GM15510 (cell line): ENCODE measurements around the gene FAT1.

Experiments used
- POLR2A ChIP-seq: IDR thresholded peaks from 3 replicates; pipeline ENCODE4 v1.6.1; 2011; ENCODE audit warnings: borderline replicate concordance; ENCODE audit not compliant: insufficient read length; ENCODE audit errors: extremely low read depth

The FAT1 gene, protein sequence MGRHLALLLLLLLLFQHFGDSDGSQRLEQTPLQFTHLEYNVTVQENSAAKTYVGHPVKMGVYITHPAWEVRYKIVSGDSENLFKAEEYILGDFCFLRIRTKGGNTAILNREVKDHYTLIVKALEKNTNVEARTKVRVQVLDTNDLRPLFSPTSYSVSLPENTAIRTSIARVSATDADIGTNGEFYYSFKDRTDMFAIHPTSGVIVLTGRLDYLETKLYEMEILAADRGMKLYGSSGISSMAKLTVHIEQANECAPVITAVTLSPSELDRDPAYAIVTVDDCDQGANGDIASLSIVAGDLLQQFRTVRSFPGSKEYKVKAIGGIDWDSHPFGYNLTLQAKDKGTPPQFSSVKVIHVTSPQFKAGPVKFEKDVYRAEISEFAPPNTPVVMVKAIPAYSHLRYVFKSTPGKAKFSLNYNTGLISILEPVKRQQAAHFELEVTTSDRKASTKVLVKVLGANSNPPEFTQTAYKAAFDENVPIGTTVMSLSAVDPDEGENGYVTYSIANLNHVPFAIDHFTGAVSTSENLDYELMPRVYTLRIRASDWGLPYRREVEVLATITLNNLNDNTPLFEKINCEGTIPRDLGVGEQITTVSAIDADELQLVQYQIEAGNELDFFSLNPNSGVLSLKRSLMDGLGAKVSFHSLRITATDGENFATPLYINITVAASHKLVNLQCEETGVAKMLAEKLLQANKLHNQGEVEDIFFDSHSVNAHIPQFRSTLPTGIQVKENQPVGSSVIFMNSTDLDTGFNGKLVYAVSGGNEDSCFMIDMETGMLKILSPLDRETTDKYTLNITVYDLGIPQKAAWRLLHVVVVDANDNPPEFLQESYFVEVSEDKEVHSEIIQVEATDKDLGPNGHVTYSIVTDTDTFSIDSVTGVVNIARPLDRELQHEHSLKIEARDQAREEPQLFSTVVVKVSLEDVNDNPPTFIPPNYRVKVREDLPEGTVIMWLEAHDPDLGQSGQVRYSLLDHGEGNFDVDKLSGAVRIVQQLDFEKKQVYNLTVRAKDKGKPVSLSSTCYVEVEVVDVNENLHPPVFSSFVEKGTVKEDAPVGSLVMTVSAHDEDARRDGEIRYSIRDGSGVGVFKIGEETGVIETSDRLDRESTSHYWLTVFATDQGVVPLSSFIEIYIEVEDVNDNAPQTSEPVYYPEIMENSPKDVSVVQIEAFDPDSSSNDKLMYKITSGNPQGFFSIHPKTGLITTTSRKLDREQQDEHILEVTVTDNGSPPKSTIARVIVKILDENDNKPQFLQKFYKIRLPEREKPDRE (N-terminal part only)

DNA sequence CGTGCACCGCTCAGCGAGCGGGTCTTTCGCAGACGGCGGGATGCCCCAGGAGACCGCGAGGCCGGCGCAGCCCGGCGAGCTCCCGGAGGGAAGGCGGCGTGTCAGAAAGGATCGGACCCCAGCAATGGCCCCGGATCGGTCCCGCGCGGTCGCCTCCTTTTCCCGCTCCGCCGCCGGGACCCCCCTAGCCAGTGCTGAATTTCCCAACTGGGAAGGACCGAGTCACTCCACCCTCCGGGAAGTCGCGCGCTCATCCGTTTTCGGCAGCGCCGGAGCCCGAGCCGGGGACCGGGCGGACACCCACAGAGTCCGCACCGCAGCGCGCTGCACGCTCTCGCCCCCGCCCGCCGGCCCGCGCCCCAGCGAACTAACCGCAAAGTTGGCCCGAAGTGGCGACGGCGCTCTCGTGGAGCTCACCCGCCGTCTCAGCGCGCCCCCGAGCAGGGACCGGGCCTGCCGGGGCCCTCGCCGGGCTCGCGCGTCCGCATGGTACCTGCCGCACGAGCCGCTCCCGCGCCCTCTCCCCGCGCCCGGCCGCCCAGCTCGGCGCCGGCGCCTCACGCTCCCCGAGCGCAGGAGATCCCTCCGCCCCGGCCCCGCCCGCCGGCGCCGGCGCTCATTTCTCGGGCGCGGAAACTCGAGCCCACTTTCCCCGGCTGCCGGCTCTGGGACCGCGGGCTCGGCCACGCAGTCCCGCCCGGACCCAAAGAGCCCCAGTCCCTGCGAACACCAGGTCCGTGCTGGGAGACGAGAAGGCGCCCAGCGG is at the start of gene FAT1:
Gene FAT1 (minus strand): TSS at position 565 of the 766 bp plus-strand sequence. CDS start 14,029 bp downstream, outside the sequence.
- no peak for TF ChIP-seq POLR2A

DNA sequence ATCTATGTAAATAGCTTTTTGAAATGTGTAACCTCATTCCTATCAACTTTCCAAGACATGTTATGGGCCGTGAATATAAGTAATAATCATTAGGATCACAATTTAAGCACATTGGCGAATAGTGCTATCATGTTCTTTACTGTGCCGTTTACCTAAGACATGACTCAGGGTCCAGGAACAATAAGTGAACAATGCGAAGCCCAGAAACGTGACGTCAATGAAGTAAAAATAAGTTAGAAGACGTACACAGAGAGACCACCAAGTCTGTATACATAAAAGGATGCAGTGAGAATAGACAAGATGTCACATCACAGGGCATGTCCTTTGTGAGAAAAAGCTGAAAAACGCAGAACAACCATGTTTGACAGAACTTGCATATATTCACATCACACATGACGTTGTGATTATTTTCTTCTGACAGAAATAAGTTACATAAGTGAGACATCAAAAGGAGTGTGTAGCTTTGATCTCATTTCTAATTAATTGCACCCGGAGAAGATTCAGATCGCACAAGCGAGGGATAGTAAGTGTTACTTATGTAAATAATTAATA is 49.4 kb upstream of the FAT1 start:
- no peak for TF ChIP-seq POLR2A

GRCh38 chr4:186771624-186772023 is 48.0 kb upstream of the FAT1 start:
- no peak for TF ChIP-seq POLR2A

GRCh38 chr4:186770481-186771175 is 47.0 kb upstream of the FAT1 start:
- no peak for TF ChIP-seq POLR2A

DNA sequence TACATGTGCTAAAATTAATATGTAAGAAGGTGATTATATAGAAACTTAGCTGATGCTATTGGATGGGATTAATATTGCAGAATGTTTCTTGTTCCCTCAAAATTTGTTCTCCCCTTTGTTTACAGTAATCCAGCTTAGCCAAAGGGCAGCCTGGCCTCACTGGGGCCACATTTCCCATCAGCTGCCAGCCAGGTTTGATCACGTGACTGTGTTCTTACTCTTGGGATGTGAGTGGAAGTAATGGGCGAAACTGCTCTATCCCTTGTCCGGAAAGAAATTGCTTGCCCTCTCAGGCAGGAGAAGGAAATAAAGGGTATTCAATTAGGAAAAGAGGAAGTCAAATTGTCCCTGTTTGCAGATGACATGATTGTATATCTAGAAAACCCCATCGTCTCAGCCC is 44.1 kb upstream of the FAT1 start:
- no peak for TF ChIP-seq POLR2A

- TF ChIP-seq POLR2A: no peak
These were observed 42.3 kb upstream of the FAT1 start for GRCh38 chr4:186765673-186766546.

DNA sequence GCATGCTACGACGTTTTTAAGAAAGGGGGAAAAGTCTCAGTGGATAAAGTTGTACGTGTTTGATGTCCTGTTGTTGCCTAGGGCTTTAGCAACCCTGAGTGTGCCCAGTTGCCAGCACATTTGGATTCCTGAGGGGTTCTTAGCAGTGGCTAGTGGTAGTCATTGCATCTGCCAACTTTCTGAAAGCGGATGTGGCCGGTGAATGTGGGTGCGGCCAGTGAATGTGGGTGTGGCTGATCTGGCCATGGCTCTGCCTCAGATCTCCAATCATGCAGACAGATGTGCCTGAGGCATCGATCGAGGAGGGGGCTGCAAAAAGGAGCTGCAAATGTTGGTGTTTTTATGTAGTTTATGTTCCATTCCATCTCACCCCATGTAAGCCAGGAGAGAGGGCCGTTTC is 41.5 kb upstream of the FAT1 start:
- TF ChIP-seq POLR2A: no peak

DNA sequence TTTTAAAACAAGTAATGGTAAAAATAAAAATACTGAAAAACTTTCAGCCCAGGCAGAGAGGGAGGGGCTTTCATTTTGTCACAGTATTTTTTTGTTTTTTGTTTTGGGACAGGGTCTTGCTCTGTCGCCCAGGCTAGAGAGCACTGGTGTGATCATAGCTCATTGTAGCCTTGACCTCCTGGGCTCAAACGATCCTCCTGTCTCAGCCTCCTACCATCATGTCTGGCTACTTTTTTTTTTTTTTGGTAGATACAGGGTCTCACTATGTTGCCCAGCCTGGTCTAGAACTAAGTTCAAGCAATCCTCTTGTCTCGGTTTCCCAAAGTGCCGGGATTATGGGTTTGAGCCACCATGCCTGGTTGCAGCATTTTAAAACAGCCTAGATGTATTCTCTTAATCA is 40.8 kb upstream of the FAT1 start:
- TF ChIP-seq POLR2A: no peak

- TF ChIP-seq POLR2A: no peak
These were observed 39.2 kb upstream of the FAT1 start for GRCh38 chr4:186762865-186763264.

DNA sequence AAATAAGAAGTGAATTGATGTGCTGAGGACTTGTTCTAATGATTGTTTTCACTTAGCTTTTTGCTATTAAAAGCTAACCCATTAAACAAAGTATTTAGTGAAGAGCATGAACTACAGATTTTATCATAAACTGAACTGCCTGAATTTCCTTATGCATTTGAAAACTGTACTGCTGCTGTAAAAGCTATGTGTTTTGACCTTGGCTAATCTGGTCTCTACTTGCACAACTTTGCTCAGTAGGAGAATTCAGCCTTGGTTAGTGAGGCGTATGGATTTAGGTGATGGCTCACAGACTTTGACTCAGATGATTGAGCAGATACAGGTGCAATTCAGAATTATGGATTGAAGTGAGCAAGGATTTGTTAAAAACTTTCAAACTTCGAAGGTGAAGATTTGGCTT is 38.7 kb upstream of the FAT1 start:
- TF ChIP-seq POLR2A: no peak

- no peak for TF ChIP-seq POLR2A
These were observed 37.7 kb upstream of the FAT1 start for GRCh38 chr4:186761393-186761792.

DNA sequence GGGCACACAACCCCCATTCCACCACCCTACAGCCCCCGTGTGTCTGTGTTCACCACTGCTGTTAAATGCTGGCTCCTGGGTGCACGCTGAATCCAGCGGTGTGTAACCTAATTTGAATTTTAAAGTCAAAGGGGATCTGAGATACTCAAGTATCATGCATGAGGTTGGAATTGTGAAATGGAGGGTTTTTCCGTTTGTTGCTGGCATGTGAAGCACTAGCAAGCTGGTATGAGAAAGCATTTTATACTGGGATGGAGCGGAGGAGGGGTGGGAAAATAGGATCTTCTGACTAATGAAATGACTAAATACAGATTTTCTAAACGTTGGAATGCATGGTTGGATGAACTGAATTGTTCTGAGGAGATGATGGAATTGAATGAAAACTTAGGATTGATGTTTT is 36.9 kb upstream of the FAT1 start:
- no peak for TF ChIP-seq POLR2A
